GM18870 (cell line): Measurements from ENCODE around the gene MFGE8.
A peak's percentile ranks its signal among the peaks of the same experiment; 100 is the strongest.

ENCODE experiments used
- ATAC-seq: cut with Tn5 transposase; IDR thresholded peaks from one replicate; pipeline ENCODE4 v1.9.1; 2021; ENCODE audit warnings: moderate library complexity; ENCODE audit not compliant: unreplicated experiment

MFGE8 gene

GRCh38 chr15:88900309-88900981 is 12.7 kb downstream of the MFGE8 start:
- ATAC-seq, result no peak

- ATAC-seq, result no peak
Measured at GRCh38 chr15:88899251-88899650, 13.9 kb downstream of the MFGE8 start.

- no peak for ATAC-seq
Measured at GRCh38 chr15:88898736-88899135, 14.4 kb downstream of the MFGE8 start.

GRCh38 chr15:88897456-88898194 is 15.6 kb downstream of the MFGE8 start:
- peak; percentile 37 for ATAC-seq

GRCh38 chr15:88897142-88897455 is 16.1 kb downstream of the MFGE8 start:
- no peak for ATAC-seq

- no peak for ATAC-seq
Measured at GRCh38 chr15:88896333-88897033, 16.7 kb downstream of the MFGE8 start.

GRCh38 chr15:88894819-88895767 is 18.1 kb downstream of the MFGE8 start, which contains the start of gene HAPLN3:
HAPLN3 (minus strand) TSS chr15:88895544; CDS start chr15:88887298, 8,246 bp downstream.
- peak; percentile 59 for ATAC-seq

- peak; percentile 41 for ATAC-seq
Measured at GRCh38 chr15:88894348-88894818, 18.8 kb downstream of the MFGE8 start.

GRCh38 chr15:88891540-88892254 is 21.5 kb downstream of the MFGE8 start:
- no peak for ATAC-seq

GRCh38 chr15:88890495-88890894 is 22.7 kb downstream of the MFGE8 start:
- no peak for ATAC-seq

- ATAC-seq, result no peak
Measured at GRCh38 chr15:88888719-88889118, 24.5 kb downstream of the MFGE8 start.

GRCh38 chr15:88887068-88887580 is 26.1 kb downstream of the MFGE8 start:
- no peak for ATAC-seq

GRCh38 chr15:88882785-88883184 is 30.4 kb downstream of the MFGE8 start:
- ATAC-seq, result no peak

GRCh38 chr15:88881775-88882174 is 31.4 kb downstream of the MFGE8 start:
- ATAC-seq, result no peak

- ATAC-seq, result no peak
Measured at GRCh38 chr15:88880944-88881740, 32.0 kb downstream of the MFGE8 start.

- no peak for ATAC-seq
Measured at GRCh38 chr15:88878720-88879184, 34.4 kb downstream of the MFGE8 start.

GRCh38 chr15:88877906-88878305 is 35.3 kb downstream of the MFGE8 start:
- no peak for ATAC-seq

GRCh38 chr15:88877415-88877814 is 35.8 kb downstream of the MFGE8 start:
- no peak for ATAC-seq

- ATAC-seq, result no peak
Measured at GRCh38 chr15:88876573-88876972, 36.6 kb downstream of the MFGE8 start.
